GM23338 (cell line): Measurements from ENCODE around the gene TMEM101.

Source experiments
- CREB1 ChIP-seq: fragments of 250-450 bp; sonication (Bioruptor Pico); IDR thresholded peaks from 2 replicates; pipeline ENCODE4 v1.5.0; 2020; ENCODE audit warnings: low read depth, mild to moderate bottlenecking, moderate library complexity
- CTCF ChIP-seq, 2 experiments: fragments of 200-600 bp in 1 of 2; sonication (generic) in 1 of 2; conservative IDR thresholded peaks; 2 replicates each; pipeline versions ENCODE4 v1.5.1 to v1.6.1; 2016 to 2017; ENCODE audit warnings: antibody characterized with exemption in 2 of 2, low read depth in 2 of 2, mild to moderate bottlenecking in 2 of 2, moderate library complexity in 1 of 2
- EZH2 ChIP-seq: fragments of 200-600 bp; sonication (generic); IDR thresholded peaks from one replicate; pipeline ENCODE4 v1.8.0; 2017; ENCODE audit warnings: antibody characterized with exemption, mild to moderate bottlenecking, low read depth; ENCODE audit not compliant: unreplicated experiment
- EZH2phosphoT487 ChIP-seq: fragments of 200-600 bp; sonication (generic); IDR thresholded peaks from one replicate; pipeline ENCODE4 v1.8.1; 2018; ENCODE audit warnings: antibody characterized with exemption; ENCODE audit not compliant: unreplicated experiment
- JUNB ChIP-seq: IDR thresholded peaks from one replicate; pipeline ENCODE4 v1.6.1; 2016; ENCODE audit warnings: antibody characterized with exemption; ENCODE audit not compliant: unreplicated experiment
- NANOG ChIP-seq: IDR thresholded peaks from 2 replicates; pipeline ENCODE4 v1.6.1; 2016; ENCODE audit warnings: antibody characterized with exemption, borderline replicate concordance
- POLR2AphosphoS5 ChIP-seq: IDR thresholded peaks from 2 replicates; pipeline ENCODE4 v1.6.1; 2016; ENCODE audit warnings: antibody characterized with exemption, low read depth
- REST ChIP-seq: IDR thresholded peaks from one replicate; pipeline ENCODE4 v1.6.1; 2018; ENCODE audit warnings: antibody characterized with exemption; ENCODE audit not compliant: unreplicated experiment

- TF ChIP-seq CTCF (conservative IDR thresholded peaks at IDR 0.05; ENCODE audit: low read depth in 2 of 2) (no peak), REST (no peak), EZH2phosphoT487 (no peak), CREB1 (CRISPR knock-in tag) (peak; percentile 96), POLR2AphosphoS5 (peak; percentile 90), JUNB (no peak), EZH2 (no peak), NANOG (no peak)
Observed at GRCh38 chr17:44014437-44015172, at the start of gene TMEM101.
